Parathyroid adenoma (tissue), 2 donors: Measurements from ENCODE around the gene CLDN5.

Source experiments
- H2AFZ ChIP-seq: fragments of 300-600 bp; sonication (generic); one replicate; pipeline ENCODE4 v1.7.0; 2017; ENCODE audit warnings: antibody characterized with exemption, mild to moderate bottlenecking
- H3K27ac ChIP-seq: fragments of 300-600 bp; sonication (generic); one replicate; pipeline ENCODE4 v1.7.0; 2017
- H3K27me3 ChIP-seq: fragments of 300-600 bp; sonication (generic); one replicate; pipeline ENCODE4 v1.7.0; 2017; ENCODE audit warnings: low read length; ENCODE audit not compliant: control insufficient read depth, insufficient read depth
- H3K36me3 ChIP-seq: fragments of 300-600 bp; sonication (generic); one replicate; pipeline ENCODE4 v1.7.0; 2017; ENCODE audit warnings: low read length; ENCODE audit not compliant: control insufficient read depth, insufficient read depth
- H3K4me1 ChIP-seq: fragments of 300-600 bp; sonication (generic); one replicate; pipeline ENCODE4 v1.7.0; 2017; ENCODE audit warnings: control low read depth
- H3K4me2 ChIP-seq: fragments of 300-600 bp; sonication (generic); one replicate; pipeline ENCODE4 v1.7.0; 2017; ENCODE audit warnings: low read length
- H3K4me3 ChIP-seq: fragments of 300-600 bp; sonication (generic); one replicate; pipeline ENCODE4 v1.7.0; 2017; ENCODE audit warnings: low read depth, low read length
- H3K79me2 ChIP-seq: fragments of 300-600 bp; sonication (generic); one replicate; pipeline ENCODE4 v1.7.0; 2017; ENCODE audit warnings: control low read depth
- H3K9ac ChIP-seq: fragments of 300-600 bp; sonication (generic); one replicate; pipeline ENCODE4 v1.7.0; 2017; ENCODE audit warnings: mild to moderate bottlenecking
- H3K9me3 ChIP-seq: fragments of 300-600 bp; sonication (generic); one replicate; pipeline ENCODE4 v1.7.0; 2017; ENCODE audit warnings: low read length; ENCODE audit not compliant: control insufficient read depth
- TF ChIP-seq, protein P1 (sequence below): fragments of 300-600 bp; sonication (generic); IDR thresholded peaks from one replicate; pipeline ENCODE4 v1.7.0; 2017; ENCODE audit warnings: antibody characterized with exemption, mild to moderate bottlenecking
- donor health status: primary hyperparathyroidism.

Gene CLDN5

DNA sequence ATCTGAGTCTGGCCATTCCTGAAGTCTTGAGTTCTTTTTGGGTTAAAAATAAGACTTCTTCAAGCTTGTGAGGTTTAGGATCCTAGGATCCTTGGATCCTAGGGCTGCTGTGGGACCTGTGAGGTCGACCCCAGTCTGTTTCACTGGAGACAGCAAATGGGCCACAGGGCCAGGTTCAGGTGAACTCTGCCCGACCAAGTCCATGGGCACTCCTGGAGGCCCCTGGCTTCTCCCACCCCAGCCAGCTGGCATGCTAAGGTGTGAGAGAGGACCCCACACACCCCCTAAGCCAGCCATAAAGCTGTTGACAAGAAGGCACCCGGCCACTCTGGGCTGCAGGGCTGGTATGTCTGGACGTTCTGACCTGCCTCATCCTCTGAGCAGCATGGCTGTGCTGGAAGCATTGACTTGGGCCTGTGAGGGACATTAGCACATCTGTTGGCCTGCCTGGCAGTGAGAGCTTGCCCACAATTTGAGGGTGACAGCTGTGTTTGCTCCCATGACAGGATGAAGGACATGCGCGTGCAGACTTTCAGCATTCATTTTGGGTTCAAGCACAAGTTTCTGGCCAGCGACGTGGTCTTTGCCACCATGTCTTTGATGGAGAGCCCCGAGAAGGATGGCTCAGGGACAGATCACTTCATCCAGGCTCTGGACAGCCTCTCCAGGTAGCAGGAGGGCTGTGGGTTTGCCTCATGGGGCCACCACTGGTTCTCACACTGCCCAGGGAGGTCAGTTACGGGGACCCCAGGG, 16.0 kb downstream of the CLDN5 start:
- H3K9me3 ChIP-seq: no peaks in the 10 kb centered on the region
- no peaks in the 10 kb centered on the region for H3K36me3 ChIP-seq
- H3K27me3 ChIP-seq: no peaks in the 10 kb centered on the region
- no peaks in the 10 kb centered on the region for H3K79me2 ChIP-seq
- H2AFZ ChIP-seq: no peak overlapping the region
- H3K9ac ChIP-seq: no peak overlapping the region
- no peak overlapping the region for H3K4me2 ChIP-seq
- H3K4me1 ChIP-seq: no peaks in the 10 kb centered on the region
- TF ChIP-seq, protein P1, sequence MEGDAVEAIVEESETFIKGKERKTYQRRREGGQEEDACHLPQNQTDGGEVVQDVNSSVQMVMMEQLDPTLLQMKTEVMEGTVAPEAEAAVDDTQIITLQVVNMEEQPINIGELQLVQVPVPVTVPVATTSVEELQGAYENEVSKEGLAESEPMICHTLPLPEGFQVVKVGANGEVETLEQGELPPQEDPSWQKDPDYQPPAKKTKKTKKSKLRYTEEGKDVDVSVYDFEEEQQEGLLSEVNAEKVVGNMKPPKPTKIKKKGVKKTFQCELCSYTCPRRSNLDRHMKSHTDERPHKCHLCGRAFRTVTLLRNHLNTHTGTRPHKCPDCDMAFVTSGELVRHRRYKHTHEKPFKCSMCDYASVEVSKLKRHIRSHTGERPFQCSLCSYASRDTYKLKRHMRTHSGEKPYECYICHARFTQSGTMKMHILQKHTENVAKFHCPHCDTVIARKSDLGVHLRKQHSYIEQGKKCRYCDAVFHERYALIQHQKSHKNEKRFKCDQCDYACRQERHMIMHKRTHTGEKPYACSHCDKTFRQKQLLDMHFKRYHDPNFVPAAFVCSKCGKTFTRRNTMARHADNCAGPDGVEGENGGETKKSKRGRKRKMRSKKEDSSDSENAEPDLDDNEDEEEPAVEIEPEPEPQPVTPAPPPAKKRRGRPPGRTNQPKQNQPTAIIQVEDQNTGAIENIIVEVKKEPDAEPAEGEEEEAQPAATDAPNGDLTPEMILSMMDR: no peak
- H3K4me3 ChIP-seq: no peak overlapping the region
- H3K27ac ChIP-seq: no peak overlapping the region

DNA sequence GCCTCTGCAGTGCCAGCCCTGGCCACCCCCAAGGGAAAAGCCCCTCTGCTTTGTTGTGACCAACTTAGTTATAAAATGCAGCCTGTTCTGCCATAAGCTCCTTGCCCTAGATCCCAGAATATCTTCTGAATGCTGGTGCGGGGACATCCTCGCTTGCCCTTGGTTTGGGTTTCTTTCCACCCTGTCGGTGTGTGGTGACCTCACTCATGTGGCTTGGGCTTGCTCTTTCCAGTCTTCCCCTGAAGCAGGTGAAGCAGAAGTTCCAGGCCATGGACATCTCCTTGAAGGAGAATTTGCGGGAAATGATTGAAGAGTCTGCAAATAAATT, 16.7 kb downstream of the CLDN5 start:
- Histone ChIP-seq H3K4me1 (no peaks in the 10 kb centered on the region), H3K4me2 (no peak overlapping the region), H3K9ac (no peak overlapping the region), H3K9me3 (no peaks in the 10 kb centered on the region), H3K27ac (no peak overlapping the region), H3K27me3 (no peaks in the 10 kb centered on the region), H2AFZ (no peak overlapping the region), H3K36me3 (no peaks in the 10 kb centered on the region), H3K4me3 (no peak overlapping the region), H3K79me2 (no peaks in the 10 kb centered on the region)
- TF ChIP-seq, protein P1: no peak

DNA sequence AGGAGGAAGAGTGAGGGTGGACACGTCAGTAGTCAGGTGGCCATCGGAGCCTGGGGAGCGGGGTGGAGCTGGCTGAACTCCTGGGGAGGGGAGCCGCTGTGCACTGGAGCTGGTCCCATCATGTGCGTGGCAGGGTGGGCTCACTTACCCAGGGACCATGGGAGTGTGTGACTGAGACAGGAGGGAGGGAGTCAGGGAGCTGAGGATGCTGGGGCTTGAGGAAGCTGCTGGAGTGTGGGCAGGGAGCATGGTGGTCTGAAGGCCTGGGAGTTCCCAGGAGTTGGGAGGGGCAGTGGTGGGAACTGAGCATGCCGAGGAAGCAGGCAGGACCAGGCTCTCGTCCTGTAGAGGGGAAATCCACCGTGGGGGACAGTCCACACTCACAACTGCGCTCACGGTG, 18.0 kb downstream of the CLDN5 start:
- H3K27me3 ChIP-seq: no peaks in the 10 kb centered on the region
- no peaks in the 10 kb centered on the region for H3K36me3 ChIP-seq
- no peaks in the 10 kb centered on the region for H3K4me1 ChIP-seq
- H2AFZ ChIP-seq: no peak overlapping the region
- no peak overlapping the region for H3K4me3 ChIP-seq
- no peaks in the 10 kb centered on the region for H3K79me2 ChIP-seq
- no peaks in the 10 kb centered on the region for H3K9me3 ChIP-seq
- H3K9ac ChIP-seq: no peak overlapping the region
- TF ChIP-seq, protein P1: no peak
- H3K27ac ChIP-seq: no peak overlapping the region
- no peak overlapping the region for H3K4me2 ChIP-seq

DNA sequence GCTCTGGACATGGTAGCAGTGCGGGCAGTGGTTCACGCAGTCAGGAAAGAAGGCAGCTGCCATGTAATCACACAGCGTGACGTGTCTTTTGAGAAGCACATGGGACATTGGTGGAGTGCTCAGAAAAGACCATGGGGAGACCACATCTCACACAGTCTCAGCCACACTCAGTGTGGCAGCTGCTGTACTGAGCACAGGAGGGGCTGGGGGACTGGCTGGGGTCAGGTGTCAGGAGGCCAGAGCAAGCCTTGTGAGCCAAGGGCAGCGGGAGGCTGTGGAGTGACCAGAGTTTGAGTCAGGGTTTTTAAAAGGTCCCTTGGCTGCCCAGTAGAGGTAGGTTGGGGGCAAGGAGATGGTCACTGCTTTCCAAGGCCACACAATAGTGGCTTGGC, 18.5 kb downstream of the CLDN5 start:
- H3K4me2 ChIP-seq: no peak overlapping the region
- no peaks in the 10 kb centered on the region for H3K79me2 ChIP-seq
- no peaks in the 10 kb centered on the region for H3K36me3 ChIP-seq
- H3K4me1 ChIP-seq: no peaks in the 10 kb centered on the region
- TF ChIP-seq, protein P1: no peak
- no peak overlapping the region for H2AFZ ChIP-seq
- H3K27me3 ChIP-seq: no peaks in the 10 kb centered on the region
- H3K4me3 ChIP-seq: no peak overlapping the region
- no peaks in the 10 kb centered on the region for H3K9me3 ChIP-seq
- H3K9ac ChIP-seq: no peak overlapping the region
- H3K27ac ChIP-seq: no peak overlapping the region
